SJSA1 (cell line): Measurements from ENCODE around the gene ATAD2B. TPM values are rescaled to one million over a fixed set of nuclear protein-coding genes. Genes with fewer than 3 reads are reported as not detected.

Experiments used
- DNase-seq, 2 experiments: peaks; one replicate each; pipeline ENCODE4 v3.0.0-alpha.2; 2015 to 2020; ENCODE audit warnings: low spot score in 2 of 2, low read depth in 1 of 2
- H3K27ac ChIP-seq: fragments of 250-450 bp; sonication (Bioruptor Pico); 2 replicates; pipeline ENCODE4 v1.5.1; 2020; ENCODE audit warnings: mild to moderate bottlenecking, moderate library complexity
- H3K27me3 ChIP-seq: fragments of 250-450 bp; sonication (Bioruptor Pico); replicated peaks from 2 replicates; pipeline ENCODE4 v1.5.1; 2020; ENCODE audit warnings: mild to moderate bottlenecking, moderate library complexity
- H3K36me3 ChIP-seq: fragments of 250-450 bp; sonication (Bioruptor Pico); 2 replicates; pipeline ENCODE4 v1.5.1; 2020; ENCODE audit warnings: mild to moderate bottlenecking
- H3K4me1 ChIP-seq: fragments of 250-450 bp; sonication (Bioruptor Pico); replicated peaks from 2 replicates; pipeline ENCODE4 v1.6.1; 2021; ENCODE audit warnings: mild to moderate bottlenecking
- H3K4me3 ChIP-seq: fragments of 250-450 bp; sonication (Bioruptor Pico); 2 replicates; pipeline ENCODE4 v1.5.1; 2020; ENCODE audit warnings: mild to moderate bottlenecking
- H3K9me3 ChIP-seq: fragments of 250-450 bp; sonication (Bioruptor Pico); replicated peaks from 2 replicates; pipeline ENCODE4 v1.5.1; 2020; ENCODE audit warnings: mild to moderate bottlenecking
- total RNA-seq: library from RNA; depleted of rRNA; stranded (reverse); fragments of >200 nt; shearing (Covaris generic); gene quantifications from 2 replicates; pipeline ENCODE4 v1.2.3, GENCODE V29; 2014

Gene ATAD2B
- total RNA-seq, 1 experiment from 2014 or later: 13.5 TPM

GRCh38 chr2:23934259-23934658 lies 7.3 kb upstream of the ATAD2B start:
- peaks cover 1% of the 10 kb centered on the region for H3K4me1 ChIP-seq
- H3K9me3 ChIP-seq: no peaks in the 10 kb centered on the region
- no peaks in the 10 kb centered on the region for H3K36me3 ChIP-seq
- H3K4me3 ChIP-seq: no peak overlapping the region
- H3K27me3 ChIP-seq: no peaks in the 10 kb centered on the region
- no peak overlapping the region for H3K27ac ChIP-seq
- DNase-seq: no peak

- Histone ChIP-seq H3K27me3 (no peaks in the 10 kb centered on the region), H3K27ac (peak overlapping the region; percentile 87), H3K9me3 (no peaks in the 10 kb centered on the region), H3K4me1 (peaks cover 9% of the 10 kb centered on the region; the same call in 1 of the 2 replicates), H3K36me3 (peaks cover 8% of the 10 kb centered on the region), H3K4me3 (peak overlapping the region; percentile 74)
- DNase-seq: peak; percentile 49 to 71
Measured at GRCh38 chr2:23926290-23926749, 603 bp downstream of the ATAD2B start.

- Histone ChIP-seq H3K27ac (peak overlapping the region; percentile 87), H3K36me3 (peaks cover 8% of the 10 kb centered on the region), H3K27me3 (no peaks in the 10 kb centered on the region), H3K9me3 (no peaks in the 10 kb centered on the region), H3K4me3 (peak overlapping the region; percentile 74), H3K4me1 (peaks cover 9% of the 10 kb centered on the region; the same call in 1 of the 2 replicates)
- peak; percentile 54 to 69 for DNase-seq
Measured at GRCh38 chr2:23925702-23926289, 1.1 kb downstream of the ATAD2B start.

- DNase-seq: no peak
- Histone ChIP-seq H3K36me3 (peaks cover 8% of the 10 kb centered on the region), H3K4me3 (peak overlapping the region; percentile 74), H3K27ac (no peak overlapping the region), H3K4me1 (peaks cover 9% of the 10 kb centered on the region; the same call in 1 of the 2 replicates), H3K9me3 (no peaks in the 10 kb centered on the region), H3K27me3 (no peaks in the 10 kb centered on the region)
Measured at GRCh38 chr2:23924589-23925359, 2.1 kb downstream of the ATAD2B start.

GRCh38 chr2:23918837-23919489 lies 8.0 kb downstream of the ATAD2B start:
- H3K4me1 ChIP-seq: no peaks in the 10 kb centered on the region
- no peak for DNase-seq
- H3K36me3 ChIP-seq: no peaks in the 10 kb centered on the region
- H3K9me3 ChIP-seq: no peaks in the 10 kb centered on the region
- H3K27ac ChIP-seq: no peak overlapping the region
- H3K27me3 ChIP-seq: no peaks in the 10 kb centered on the region
- H3K4me3 ChIP-seq: no peak overlapping the region

GRCh38 chr2:23916727-23917405 lies 10.1 kb downstream of the ATAD2B start:
- DNase-seq: no peak
- H3K9me3 ChIP-seq: no peaks in the 10 kb centered on the region
- no peaks in the 10 kb centered on the region for H3K4me1 ChIP-seq
- no peaks in the 10 kb centered on the region for H3K36me3 ChIP-seq
- H3K27me3 ChIP-seq: no peaks in the 10 kb centered on the region
- no peak overlapping the region for H3K4me3 ChIP-seq
- H3K27ac ChIP-seq: no peak overlapping the region

- no peaks in the 10 kb centered on the region for H3K9me3 ChIP-seq
- H3K36me3 ChIP-seq: no peaks in the 10 kb centered on the region
- H3K27ac ChIP-seq: no peak overlapping the region
- H3K4me3 ChIP-seq: no peak overlapping the region
- no peaks in the 10 kb centered on the region for H3K27me3 ChIP-seq
- DNase-seq: no peak
- no peaks in the 10 kb centered on the region for H3K4me1 ChIP-seq
Measured at GRCh38 chr2:23915327-23915726, 11.6 kb downstream of the ATAD2B start.

- Histone ChIP-seq H3K27me3 (no peaks in the 10 kb centered on the region), H3K9me3 (no peaks in the 10 kb centered on the region), H3K4me1 (no peaks in the 10 kb centered on the region), H3K4me3 (no peak overlapping the region), H3K36me3 (no peaks in the 10 kb centered on the region), H3K27ac (no peak overlapping the region)
- DNase-seq: no peak
Measured at GRCh38 chr2:23912054-23912453, 14.9 kb downstream of the ATAD2B start.

- Histone ChIP-seq H3K9me3 (no peaks in the 10 kb centered on the region), H3K4me3 (no peak overlapping the region), H3K4me1 (peaks cover 25% of the 10 kb centered on the region), H3K27ac (peak overlapping the region; percentile 69), H3K36me3 (no peaks in the 10 kb centered on the region), H3K27me3 (no peaks in the 10 kb centered on the region)
- DNase-seq: peak; percentile 53 to 63
Measured at GRCh38 chr2:23905155-23905554, 21.8 kb downstream of the ATAD2B start.

GRCh38 chr2:23904692-23905091 lies 22.2 kb downstream of the ATAD2B start:
- H3K27me3 ChIP-seq: no peaks in the 10 kb centered on the region
- peak overlapping the region; percentile 69 for H3K27ac ChIP-seq
- H3K4me1 ChIP-seq: peaks cover 25% of the 10 kb centered on the region
- H3K9me3 ChIP-seq: no peaks in the 10 kb centered on the region
- no peak overlapping the region for H3K4me3 ChIP-seq
- DNase-seq: peak in 1 of 2 experiments; percentile 68
- H3K36me3 ChIP-seq: no peaks in the 10 kb centered on the region

GRCh38 chr2:23904215-23904614 lies 22.7 kb downstream of the ATAD2B start:
- Histone ChIP-seq H3K27ac (peak overlapping the region; percentile 69), H3K9me3 (no peaks in the 10 kb centered on the region), H3K4me1 (peaks cover 25% of the 10 kb centered on the region), H3K36me3 (no peaks in the 10 kb centered on the region), H3K27me3 (no peaks in the 10 kb centered on the region), H3K4me3 (no peak overlapping the region)
- DNase-seq: no peak

GRCh38 chr2:23903034-23903433 lies 23.9 kb downstream of the ATAD2B start:
- Histone ChIP-seq H3K36me3 (no peaks in the 10 kb centered on the region), H3K4me3 (no peak overlapping the region), H3K27ac (no peak overlapping the region), H3K4me1 (peaks cover 25% of the 10 kb centered on the region), H3K27me3 (no peaks in the 10 kb centered on the region), H3K9me3 (no peaks in the 10 kb centered on the region)
- no peak for DNase-seq

GRCh38 chr2:23901966-23902846 lies 24.7 kb downstream of the ATAD2B start:
- no peaks in the 10 kb centered on the region for H3K27me3 ChIP-seq
- no peaks in the 10 kb centered on the region for H3K36me3 ChIP-seq
- peaks cover 25% of the 10 kb centered on the region for H3K4me1 ChIP-seq
- no peak overlapping the region for H3K27ac ChIP-seq
- no peak overlapping the region for H3K4me3 ChIP-seq
- DNase-seq: no peak
- no peaks in the 10 kb centered on the region for H3K9me3 ChIP-seq
